SK-N-SH treated with all-trans-retinoic acid at 6 μM for 48 hours (cell line): Measurements from ENCODE around the gene THOC1.

Experiments
- ATAC-seq: fragments of 200-7000 bp; cut with Tn5 transposase; 3 replicates; pipeline ENCODE4 v1.9.1; 2020; ENCODE audit warnings: mild to moderate bottlenecking, moderate library complexity
- ARNTL ChIP-seq: fragments of 450-650 bp; formaldehyde crosslinking; IDR thresholded peaks from 2 replicates; pipeline ENCODE4 v1.5.0; 2020; ENCODE audit warnings: low read depth, mild to moderate bottlenecking, moderate library complexity, borderline replicate concordance
- BACH2 ChIP-seq: fragments of 250-450 bp; sonication (Bioruptor Pico); IDR thresholded peaks from 2 replicates; pipeline ENCODE4 v1.9.0; 2021; ENCODE audit warnings: mild to moderate bottlenecking, borderline replicate concordance
- CREB5 ChIP-seq: fragments of 250-450 bp; sonication (Bioruptor Pico); IDR thresholded peaks from 2 replicates; pipeline ENCODE4 v1.5.1; 2020; ENCODE audit warnings: low read depth, mild to moderate bottlenecking, moderate library complexity
- CSDC2 ChIP-seq: fragments of 250-450 bp; sonication (Bioruptor Pico); IDR thresholded peaks from 2 replicates; pipeline ENCODE4 v1.5.0; 2020; ENCODE audit warnings: mild to moderate bottlenecking, moderate library complexity
- ESRRG ChIP-seq: fragments of 250-450 bp; sonication (Bioruptor Pico); IDR thresholded peaks from 2 replicates; pipeline ENCODE4 v1.6.1; 2021; ENCODE audit warnings: mild to moderate bottlenecking
- GLIS3 ChIP-seq: fragments of 250-450 bp; sonication (Bioruptor Pico); IDR thresholded peaks from 2 replicates; pipeline ENCODE4 v1.5.0; 2020; ENCODE audit warnings: mild to moderate bottlenecking, moderate library complexity
- ISL1 ChIP-seq: fragments of 250-450 bp; sonication (Bioruptor Pico); IDR thresholded peaks from 2 replicates; pipeline ENCODE4 v2.1.2; 2022; ENCODE audit warnings: mild to moderate bottlenecking, moderate library complexity
- OSR1 ChIP-seq: fragments of 250-450 bp; sonication (Bioruptor Pico); IDR thresholded peaks from 2 replicates; pipeline ENCODE4 v1.8.0; 2022; ENCODE audit warnings: moderate library complexity, mild to moderate bottlenecking, inconsistent platforms
- PPARA ChIP-seq: fragments of 250-450 bp; sonication (Bioruptor Pico); IDR thresholded peaks from 2 replicates; pipeline ENCODE4 v1.5.0; 2020; ENCODE audit warnings: mild to moderate bottlenecking, borderline replicate concordance
- RARB ChIP-seq: fragments of 250-450 bp; sonication (Bioruptor Pico); IDR thresholded peaks from 2 replicates; pipeline ENCODE4 v1.8.0; 2021; ENCODE audit warnings: mild to moderate bottlenecking, moderate library complexity
- SNAI2 ChIP-seq: fragments of 250-450 bp; sonication (Bioruptor Pico); IDR thresholded peaks from 2 replicates; pipeline ENCODE4 v1.5.0; 2020; ENCODE audit warnings: mild to moderate bottlenecking, moderate library complexity
- TCF4 ChIP-seq: fragments of 250-450 bp; sonication (Bioruptor Pico); IDR thresholded peaks from 2 replicates; pipeline ENCODE4 v1.8.0; 2021; ENCODE audit warnings: mild to moderate bottlenecking, moderate library complexity, borderline replicate concordance
- TOX ChIP-seq: fragments of 250-450 bp; sonication (Bioruptor Pico); IDR thresholded peaks from 2 replicates; pipeline ENCODE4 v1.8.0; 2021; ENCODE audit warnings: mild to moderate bottlenecking, moderate library complexity, borderline replicate concordance
- TSHZ2 ChIP-seq: fragments of 250-450 bp; sonication (Bioruptor Pico); IDR thresholded peaks from 2 replicates; pipeline ENCODE4 v1.5.0; 2020; ENCODE audit warnings: mild to moderate bottlenecking, moderate library complexity
- ZC3H10 ChIP-seq: fragments of 250-450 bp; sonication (Bioruptor Pico); IDR thresholded peaks from 2 replicates; pipeline ENCODE4 v1.5.1; 2021; ENCODE audit warnings: mild to moderate bottlenecking, moderate library complexity
- ZFP3 ChIP-seq: fragments of 250-450 bp; sonication (Bioruptor Pico); IDR thresholded peaks from 2 replicates; pipeline ENCODE4 v1.5.0; 2020; ENCODE audit warnings: mild to moderate bottlenecking, moderate library complexity
- ZFP30 ChIP-seq: fragments of 450-650 bp; formaldehyde crosslinking; IDR thresholded peaks from 2 replicates; pipeline ENCODE4 v1.5.0; 2022; ENCODE audit warnings: mild to moderate bottlenecking, moderate library complexity
- ZNF565 ChIP-seq: fragments of 450-650 bp; formaldehyde crosslinking; conservative IDR thresholded peaks from 2 replicates; pipeline ENCODE4 v1.5.0; 2020; ENCODE audit warnings: low read depth, mild to moderate bottlenecking, moderate library complexity
- ZNF70 ChIP-seq: fragments of 450-650 bp; formaldehyde crosslinking; IDR thresholded peaks from 2 replicates; pipeline ENCODE4 v1.5.0; 2020; ENCODE audit warnings: mild to moderate bottlenecking, moderate library complexity
- ZNF8 ChIP-seq: fragments of 450-650 bp; formaldehyde crosslinking; IDR thresholded peaks from 2 replicates; pipeline ENCODE4 v1.5.0; 2020; ENCODE audit warnings: mild to moderate bottlenecking, moderate library complexity
- TF ChIP-seq, protein P1 (sequence below): fragments of 250-450 bp; sonication (Bioruptor Pico); IDR thresholded peaks from 2 replicates; pipeline ENCODE4 v1.5.1; 2021; ENCODE audit warnings: mild to moderate bottlenecking, moderate library complexity
- TF ChIP-seq, protein P2 (sequence below): fragments of 250-450 bp; sonication (Bioruptor Pico); IDR thresholded peaks from 2 replicates; pipeline ENCODE4 v1.8.0; 2020; ENCODE audit warnings: mild to moderate bottlenecking, moderate library complexity, borderline replicate concordance
- TF ChIP-seq, protein P3 (sequence below): fragments of 250-450 bp; sonication (Bioruptor Pico); IDR thresholded peaks from 2 replicates; pipeline ENCODE4 v1.8.0; 2021; ENCODE audit warnings: low read depth, mild to moderate bottlenecking, moderate library complexity, borderline replicate concordance

Gene THOC1

DNA sequence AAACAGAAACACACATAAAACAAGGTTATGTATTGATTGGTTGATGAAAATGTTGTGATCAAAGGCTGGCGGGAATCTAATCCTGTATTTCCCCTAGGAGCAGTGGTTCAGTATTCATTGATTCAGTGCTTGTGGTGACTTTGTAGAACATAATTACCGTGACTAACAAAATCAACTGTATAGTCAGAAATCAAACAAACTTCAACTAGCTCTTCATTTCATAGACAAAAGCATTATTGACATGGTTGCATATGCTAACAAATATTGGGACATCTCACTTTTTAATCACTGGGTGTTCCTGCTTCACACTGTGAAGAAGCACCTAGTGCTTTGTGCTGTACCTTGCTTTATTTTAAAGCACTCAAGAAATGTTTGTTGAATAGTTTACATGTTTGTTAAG is 68.1 kb downstream of the THOC1 start:
- TF ChIP-seq GLIS3: no peak
- no peak for TF ChIP-seq ZFP3 (CRISPR knock-in tag)
- no peak for TF ChIP-seq PPARA (CRISPR knock-in tag)
- TF ChIP-seq ESRRG (CRISPR knock-in tag): no peak
- no peak for TF ChIP-seq OSR1 (CRISPR knock-in tag)
- no peak for TF ChIP-seq BACH2 (CRISPR knock-in tag)
- TF ChIP-seq SNAI2: no peak
- TF ChIP-seq ARNTL (CRISPR knock-in tag): no peak
- TF ChIP-seq ZNF70 (CRISPR knock-in tag): no peak
- no peak for TF ChIP-seq TOX (CRISPR knock-in tag)
- TF ChIP-seq CREB5: no peak
- TF ChIP-seq, protein P1, sequence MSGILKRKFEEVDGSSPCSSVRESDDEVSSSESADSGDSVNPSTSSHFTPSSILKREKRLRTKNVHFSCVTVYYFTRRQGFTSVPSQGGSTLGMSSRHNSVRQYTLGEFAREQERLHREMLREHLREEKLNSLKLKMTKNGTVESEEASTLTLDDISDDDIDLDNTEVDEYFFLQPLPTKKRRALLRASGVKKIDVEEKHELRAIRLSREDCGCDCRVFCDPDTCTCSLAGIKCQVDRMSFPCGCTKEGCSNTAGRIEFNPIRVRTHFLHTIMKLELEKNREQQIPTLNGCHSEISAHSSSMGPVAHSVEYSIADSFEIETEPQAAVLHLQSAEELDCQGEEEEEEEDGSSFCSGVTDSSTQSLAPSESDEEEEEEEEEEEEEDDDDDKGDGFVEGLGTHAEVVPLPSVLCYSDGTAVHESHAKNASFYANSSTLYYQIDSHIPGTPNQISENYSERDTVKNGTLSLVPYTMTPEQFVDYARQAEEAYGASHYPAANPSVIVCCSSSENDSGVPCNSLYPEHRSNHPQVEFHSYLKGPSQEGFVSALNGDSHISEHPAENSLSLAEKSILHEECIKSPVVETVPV (CRISPR knock-in tag): no peak
- TF ChIP-seq, all 23 proteins: peak for 0
- no peak for ATAC-seq

- TF ChIP-seq RARB (CRISPR knock-in tag) (no peak), SNAI2 (no peak), CREB5 (no peak), GLIS3 (no peak), ZNF565 (CRISPR knock-in tag) (no peak), TOX (CRISPR knock-in tag) (no peak), ZFP3 (CRISPR knock-in tag) (no peak), BACH2 (CRISPR knock-in tag) (no peak), ISL1 (CRISPR knock-in tag) (no peak), TCF4 (CRISPR knock-in tag) (no peak), ZC3H10 (no peak)
- TF ChIP-seq, protein P2, sequence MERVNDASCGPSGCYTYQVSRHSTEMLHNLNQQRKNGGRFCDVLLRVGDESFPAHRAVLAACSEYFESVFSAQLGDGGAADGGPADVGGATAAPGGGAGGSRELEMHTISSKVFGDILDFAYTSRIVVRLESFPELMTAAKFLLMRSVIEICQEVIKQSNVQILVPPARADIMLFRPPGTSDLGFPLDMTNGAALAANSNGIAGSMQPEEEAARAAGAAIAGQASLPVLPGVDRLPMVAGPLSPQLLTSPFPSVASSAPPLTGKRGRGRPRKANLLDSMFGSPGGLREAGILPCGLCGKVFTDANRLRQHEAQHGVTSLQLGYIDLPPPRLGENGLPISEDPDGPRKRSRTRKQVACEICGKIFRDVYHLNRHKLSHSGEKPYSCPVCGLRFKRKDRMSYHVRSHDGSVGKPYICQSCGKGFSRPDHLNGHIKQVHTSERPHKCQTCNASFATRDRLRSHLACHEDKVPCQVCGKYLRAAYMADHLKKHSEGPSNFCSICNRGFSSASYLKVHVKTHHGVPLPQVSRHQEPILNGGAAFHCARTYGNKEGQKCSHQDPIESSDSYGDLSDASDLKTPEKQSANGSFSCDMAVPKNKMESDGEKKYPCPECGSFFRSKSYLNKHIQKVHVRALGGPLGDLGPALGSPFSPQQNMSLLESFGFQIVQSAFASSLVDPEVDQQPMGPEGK (CRISPR knock-in tag): no peak
- TF ChIP-seq, protein P3, sequence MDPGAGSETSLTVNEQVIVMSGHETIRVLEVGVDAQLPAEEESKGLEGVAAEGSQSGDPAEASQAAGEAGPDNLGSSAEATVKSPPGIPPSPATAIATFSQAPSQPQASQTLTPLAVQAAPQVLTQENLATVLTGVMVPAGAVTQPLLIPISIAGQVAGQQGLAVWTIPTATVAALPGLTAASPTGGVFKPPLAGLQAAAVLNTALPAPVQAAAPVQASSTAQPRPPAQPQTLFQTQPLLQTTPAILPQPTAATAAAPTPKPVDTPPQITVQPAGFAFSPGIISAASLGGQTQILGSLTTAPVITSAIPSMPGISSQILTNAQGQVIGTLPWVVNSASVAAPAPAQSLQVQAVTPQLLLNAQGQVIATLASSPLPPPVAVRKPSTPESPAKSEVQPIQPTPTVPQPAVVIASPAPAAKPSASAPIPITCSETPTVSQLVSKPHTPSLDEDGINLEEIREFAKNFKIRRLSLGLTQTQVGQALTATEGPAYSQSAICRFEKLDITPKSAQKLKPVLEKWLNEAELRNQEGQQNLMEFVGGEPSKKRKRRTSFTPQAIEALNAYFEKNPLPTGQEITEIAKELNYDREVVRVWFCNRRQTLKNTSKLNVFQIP (CRISPR knock-in tag): no peak
- TF ChIP-seq, all 23 proteins: peak for 0
- ATAC-seq: no peak
These were observed 68.6 kb downstream of the THOC1 start for GRCh38 chr18:199214-199613.

- no peak for ATAC-seq
- TF ChIP-seq GLIS3 (no peak), ZFP30 (CRISPR knock-in tag) (no peak), ZNF70 (CRISPR knock-in tag) (no peak), SNAI2 (no peak), TOX (CRISPR knock-in tag) (no peak), TSHZ2 (CRISPR knock-in tag) (no peak), ZNF565 (CRISPR knock-in tag) (no peak), ESRRG (CRISPR knock-in tag) (no peak), ARNTL (CRISPR knock-in tag) (no peak), CSDC2 (no peak), ZNF8 (CRISPR knock-in tag) (no peak), ZC3H10 (no peak)
- TF ChIP-seq, protein P3 (CRISPR knock-in tag): no peak
- TF ChIP-seq, protein P1 (CRISPR knock-in tag): no peak
These were observed 72.2 kb downstream of the THOC1 start for GRCh38 chr18:195651-196050.
